GM15510 (cell line): ENCODE data around the gene SLC3A2.

Experiments used
- POLR2A ChIP-seq: IDR thresholded peaks from 3 replicates; pipeline ENCODE4 v1.6.1; 2011; ENCODE audit warnings: borderline replicate concordance; ENCODE audit not compliant: insufficient read length; ENCODE audit errors: extremely low read depth

The SLC3A2 gene

DNA sequence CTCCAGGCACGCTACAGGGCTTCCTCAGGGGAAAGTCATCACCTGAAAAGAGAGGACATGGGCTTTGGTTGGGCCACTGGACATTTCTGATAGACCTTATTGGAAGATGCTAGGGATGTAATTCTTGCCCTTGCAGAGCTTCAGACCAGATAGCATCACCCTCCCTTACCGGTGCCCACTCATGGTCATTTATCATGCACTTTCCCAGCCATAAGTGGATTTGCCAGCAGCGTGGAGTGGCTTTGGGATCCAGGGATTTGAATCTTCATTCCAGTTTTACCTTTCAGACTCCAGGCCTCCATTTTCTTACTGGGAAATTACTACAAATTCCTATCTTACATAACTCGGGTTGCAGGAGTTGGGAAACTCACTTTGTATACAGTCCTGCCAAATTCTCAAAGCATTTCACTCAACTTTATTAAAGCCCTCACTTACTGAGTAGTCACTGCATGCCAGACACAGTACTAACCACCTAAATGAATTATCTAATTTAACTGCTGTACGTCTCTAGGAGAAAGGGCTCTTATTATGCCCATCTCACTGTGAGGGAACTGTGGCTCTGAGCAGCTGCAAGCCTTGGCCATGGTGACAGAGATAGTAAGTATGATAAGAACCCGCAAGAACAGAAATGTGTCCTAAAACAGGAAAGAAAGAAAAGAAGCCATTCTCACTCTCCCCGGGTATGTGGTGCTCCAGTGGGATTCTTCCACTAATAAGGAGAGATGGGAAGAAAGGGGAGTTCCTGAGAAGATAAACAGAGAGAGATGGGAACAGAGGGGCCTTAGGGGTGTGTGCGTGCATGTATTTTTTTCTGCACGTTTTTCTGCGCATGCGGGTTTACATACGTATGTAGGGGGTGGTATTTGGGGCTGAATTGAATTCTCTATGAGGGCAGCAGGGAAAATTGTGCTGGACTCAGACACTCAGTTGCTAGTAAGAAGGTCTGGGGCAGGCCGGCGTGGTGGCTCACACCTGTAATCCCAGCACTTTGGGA lies 30.7 kb downstream of the SLC3A2 start:
- no peak for TF ChIP-seq POLR2A

DNA sequence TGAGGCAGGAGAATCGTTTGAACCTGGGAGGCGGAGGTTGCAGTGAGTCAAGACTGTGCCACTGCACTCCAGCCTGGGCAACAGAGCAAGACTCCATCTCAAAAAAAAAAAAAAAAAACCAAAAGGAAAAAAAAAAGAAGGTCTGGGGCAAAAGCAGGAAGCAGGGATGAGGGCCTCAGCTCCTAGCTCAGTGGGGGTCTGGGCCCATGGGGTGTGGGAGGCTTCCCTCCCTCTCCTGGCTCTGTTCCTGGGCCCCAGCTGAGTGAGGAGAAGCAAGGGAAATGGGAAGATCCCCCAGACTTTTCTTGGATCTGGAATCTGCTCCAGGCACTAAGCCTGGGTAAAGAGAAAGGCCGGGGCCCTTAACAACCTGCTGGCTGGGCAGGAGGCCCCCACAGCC lies 31.6 kb downstream of the SLC3A2 start:
- no peak for TF ChIP-seq POLR2A

DNA sequence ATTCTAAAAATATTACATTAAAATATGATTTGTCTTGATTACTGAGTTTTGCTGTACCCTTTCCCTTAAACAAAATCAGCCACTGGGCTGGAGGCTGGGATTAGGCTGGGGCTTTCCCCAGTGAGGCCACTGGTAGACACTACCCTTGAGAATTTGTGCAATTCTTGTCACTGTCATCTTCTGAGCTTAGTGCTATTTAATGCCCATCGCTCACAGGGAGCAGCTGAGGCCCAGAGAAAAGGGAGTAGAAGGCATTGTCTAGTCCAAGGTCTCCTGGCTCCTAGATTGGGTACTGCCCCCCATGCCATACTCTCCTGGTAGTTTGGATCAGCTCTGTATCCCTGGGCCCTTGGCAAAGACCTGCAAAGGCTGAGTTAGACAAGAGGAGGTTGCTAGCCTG lies 33.7 kb downstream of the SLC3A2 start:
- no peak for TF ChIP-seq POLR2A

DNA sequence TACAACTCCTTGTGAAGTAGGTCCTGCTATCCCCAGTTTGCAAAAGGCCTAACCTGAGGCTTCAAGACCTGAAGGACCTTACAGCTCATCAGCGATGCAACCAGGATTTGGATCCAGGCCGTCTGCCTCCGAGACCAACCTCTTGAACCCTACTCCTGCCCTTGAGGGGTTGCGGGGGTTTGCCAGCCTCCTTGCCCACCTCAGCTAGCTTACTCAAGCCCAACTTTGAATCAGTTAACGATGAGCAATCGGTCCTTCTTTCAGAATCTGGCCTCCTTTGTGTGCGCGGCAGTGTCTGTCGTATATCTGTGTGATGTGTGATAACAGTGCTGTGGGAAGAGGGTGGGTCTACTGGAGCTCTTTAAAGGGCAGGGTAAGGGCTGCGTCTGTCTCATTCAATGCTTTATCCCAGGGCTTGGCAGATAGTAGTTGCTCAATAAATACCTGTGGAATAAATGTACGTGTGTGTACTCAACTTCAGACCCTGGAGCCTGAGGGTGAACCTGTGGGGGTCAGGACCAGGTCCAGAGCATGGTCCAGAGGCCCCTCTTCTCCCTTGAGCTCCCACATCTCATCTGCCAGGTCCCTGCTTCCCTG lies 37.3 kb downstream of the SLC3A2 start:
- no peak for TF ChIP-seq POLR2A

DNA sequence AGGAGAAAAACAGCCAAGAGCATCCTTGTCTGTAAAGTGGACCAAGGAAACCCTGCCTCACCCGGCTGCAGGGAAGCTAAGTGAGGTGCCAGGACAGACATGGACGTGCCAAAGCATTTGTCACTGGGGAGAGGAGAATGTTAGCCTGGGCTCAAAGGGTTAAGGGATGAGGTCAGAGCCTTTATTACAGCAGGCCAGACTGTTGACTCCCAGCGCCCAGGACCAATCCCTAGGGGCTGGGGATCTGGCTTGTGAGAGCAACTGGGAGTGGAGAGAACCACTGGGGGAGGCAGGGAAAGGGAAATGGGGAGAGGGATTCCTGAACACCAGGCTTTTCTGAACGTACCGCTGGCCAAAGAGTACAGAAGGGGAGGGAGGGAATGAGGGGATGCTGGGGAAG lies 37.8 kb downstream of the SLC3A2 start:
- no peak for TF ChIP-seq POLR2A

DNA sequence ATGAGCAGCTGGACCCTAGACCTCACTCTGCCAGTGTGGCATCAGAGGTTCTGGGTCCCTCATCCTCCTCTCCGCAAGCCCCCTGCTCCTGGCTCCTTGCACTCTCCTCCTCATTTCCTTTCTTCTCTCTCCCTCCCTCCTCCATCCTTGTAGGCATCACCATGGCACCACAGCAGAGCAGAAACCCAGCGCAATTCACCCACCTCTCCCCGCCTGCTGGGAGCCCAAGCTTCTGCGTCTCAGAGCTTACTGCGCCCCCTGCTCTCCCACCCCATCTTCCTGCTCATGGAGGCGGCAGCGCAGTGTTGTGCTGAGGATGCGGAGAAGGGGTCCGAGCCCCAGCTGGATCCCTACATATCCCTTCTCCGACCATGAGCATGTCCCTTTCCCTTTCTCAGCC lies 38.8 kb downstream of the SLC3A2 start:
- no peak for TF ChIP-seq POLR2A

DNA sequence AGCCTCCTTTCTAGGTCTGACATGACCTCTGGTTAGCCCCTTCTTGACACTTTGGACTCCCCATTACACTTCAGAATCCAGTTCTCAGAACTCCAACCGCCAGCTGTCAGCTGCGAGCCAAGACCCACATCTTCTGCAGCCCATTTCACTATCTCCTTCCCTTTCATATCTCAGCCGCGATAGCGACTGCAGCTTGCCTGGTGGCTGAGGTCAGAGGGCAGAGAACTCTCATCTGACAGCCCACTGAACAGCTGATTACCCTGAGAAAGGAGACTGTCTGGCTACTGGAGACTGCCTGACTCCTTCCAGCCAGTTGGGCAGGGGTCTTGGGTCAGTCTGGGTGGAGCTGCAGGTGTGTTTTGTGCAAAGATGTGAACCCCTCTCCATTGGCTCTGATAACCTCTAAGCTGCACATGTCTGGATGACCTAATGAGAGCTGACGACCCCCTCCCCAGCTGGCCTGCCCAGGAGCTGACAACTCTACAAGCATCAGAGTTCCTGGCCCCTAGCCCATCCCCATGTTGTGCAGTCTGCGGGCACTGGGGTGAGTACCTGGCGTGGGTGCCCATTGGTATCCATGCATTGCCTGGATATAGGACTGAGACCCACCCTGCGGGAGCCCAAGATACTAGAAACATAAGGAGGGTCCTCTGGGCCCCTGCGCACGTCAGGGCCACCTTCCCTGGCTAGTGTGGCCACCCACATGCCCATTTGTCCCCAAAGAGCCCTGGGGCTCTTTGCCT lies 39.4 kb downstream of the SLC3A2 start:
- no peak for TF ChIP-seq POLR2A

DNA sequence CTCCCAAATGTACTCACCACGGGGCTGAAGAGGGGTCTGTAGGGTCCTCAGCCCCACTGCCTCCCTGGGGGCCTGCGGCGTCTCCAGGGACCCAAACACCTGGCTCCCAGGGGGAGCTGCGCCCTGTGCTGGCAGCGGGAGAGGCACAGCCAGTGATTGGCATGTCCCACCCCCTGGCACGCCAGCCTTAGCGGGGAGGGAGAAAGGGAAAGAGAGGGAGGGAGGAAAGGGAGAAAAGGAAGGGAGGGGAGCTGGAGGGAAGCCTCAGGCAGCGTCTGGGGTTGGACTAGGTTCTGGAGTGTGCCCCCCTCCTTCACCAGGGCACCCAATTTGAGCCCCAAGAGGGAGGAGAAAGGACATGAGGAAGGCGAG lies 40.5 kb downstream of the SLC3A2 start, which contains the start of gene CHRM1:
Gene CHRM1 (minus strand): TSS at position 163 of the 372 bp plus-strand sequence. CDS start 10,263 bp downstream, outside the sequence.
- TF ChIP-seq POLR2A = no peak

DNA sequence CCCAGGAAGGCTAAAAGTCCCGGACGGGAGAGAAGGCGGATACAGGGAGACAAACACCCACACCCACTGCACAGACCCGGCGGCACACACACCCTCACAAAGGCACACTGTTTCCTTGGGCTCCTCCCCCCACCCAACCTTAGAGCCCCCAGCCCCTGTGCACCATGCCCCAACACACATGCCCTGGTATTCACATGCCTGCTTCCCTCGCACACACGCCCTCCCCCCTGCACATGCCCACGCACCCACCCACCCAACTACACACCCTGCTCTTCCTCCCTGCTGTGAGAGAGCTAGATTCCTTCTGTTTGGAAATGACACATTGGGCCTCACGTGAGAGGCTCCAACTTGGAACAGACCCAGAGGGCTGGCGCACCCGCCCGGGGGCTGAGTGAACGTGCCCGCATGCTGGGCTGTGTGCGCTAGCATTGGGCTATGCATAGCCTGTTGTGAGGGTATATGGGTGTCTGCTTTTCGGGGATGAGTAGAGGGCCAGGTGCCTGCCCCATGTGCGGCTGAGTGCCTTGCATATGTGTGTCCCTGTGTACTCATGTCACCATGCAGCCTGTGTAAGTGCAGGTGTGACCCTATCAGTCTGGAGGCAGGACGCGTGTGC lies 41.0 kb downstream of the SLC3A2 start:
- no peak for TF ChIP-seq POLR2A

DNA sequence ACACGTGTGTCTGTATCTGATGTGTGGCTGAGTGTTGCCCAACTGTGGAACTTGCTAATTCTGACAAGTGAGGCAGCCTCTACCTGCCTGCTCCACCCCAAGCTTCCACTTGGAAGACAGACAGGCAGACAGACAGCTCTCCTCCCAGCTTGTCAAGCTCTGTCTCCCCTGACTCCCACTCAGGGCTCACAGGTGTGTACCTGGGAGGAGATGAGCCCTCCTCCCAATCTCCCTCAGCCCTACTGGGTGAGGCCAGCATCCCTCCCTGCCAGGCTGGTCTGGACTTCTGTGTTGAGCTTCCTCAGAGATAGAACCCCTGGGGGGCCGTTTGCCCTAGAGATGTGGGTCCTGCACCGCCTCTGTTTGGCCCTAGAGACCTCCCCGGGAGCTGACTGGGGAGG lies 41.5 kb downstream of the SLC3A2 start:
- TF ChIP-seq POLR2A = no peak

DNA sequence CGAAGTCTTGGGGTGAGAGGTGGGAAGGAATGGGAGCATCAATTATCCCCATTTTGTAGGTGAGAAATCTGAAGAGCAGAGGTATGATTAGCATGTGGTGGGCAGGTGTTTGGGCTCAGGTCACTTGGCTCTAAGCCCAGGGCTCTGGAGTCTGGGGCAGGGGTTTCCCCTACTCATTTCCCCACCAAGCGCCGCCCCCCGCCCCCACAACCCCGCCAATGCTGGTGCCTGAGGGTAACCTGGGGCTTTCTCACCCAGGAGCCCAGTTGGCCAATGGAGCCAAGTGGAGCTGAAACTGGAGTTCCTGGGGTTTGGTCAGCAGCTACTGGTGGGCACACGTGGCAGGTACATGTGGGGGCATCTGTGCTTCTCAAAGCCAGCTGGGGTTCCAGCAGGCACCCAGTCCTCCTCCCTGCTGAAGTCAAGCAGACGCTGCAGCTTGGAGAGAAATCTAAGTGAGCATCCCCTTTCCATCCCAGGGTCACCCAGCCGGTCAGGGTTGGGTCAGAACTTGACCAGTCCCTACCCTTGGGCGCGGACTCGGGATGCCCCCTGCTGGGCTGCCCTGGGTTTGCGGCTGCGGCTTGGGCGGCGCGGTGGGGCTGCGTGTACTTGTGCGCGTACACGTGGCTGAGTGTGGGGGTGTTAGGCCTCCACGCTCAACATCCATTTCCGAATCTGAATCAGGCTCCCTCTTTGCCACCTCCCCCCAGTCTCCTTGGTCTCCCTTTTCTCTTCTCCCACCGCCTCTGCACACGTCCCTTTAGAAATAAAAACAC lies 42.1 kb downstream of the SLC3A2 start:
- TF ChIP-seq POLR2A = no peak

DNA sequence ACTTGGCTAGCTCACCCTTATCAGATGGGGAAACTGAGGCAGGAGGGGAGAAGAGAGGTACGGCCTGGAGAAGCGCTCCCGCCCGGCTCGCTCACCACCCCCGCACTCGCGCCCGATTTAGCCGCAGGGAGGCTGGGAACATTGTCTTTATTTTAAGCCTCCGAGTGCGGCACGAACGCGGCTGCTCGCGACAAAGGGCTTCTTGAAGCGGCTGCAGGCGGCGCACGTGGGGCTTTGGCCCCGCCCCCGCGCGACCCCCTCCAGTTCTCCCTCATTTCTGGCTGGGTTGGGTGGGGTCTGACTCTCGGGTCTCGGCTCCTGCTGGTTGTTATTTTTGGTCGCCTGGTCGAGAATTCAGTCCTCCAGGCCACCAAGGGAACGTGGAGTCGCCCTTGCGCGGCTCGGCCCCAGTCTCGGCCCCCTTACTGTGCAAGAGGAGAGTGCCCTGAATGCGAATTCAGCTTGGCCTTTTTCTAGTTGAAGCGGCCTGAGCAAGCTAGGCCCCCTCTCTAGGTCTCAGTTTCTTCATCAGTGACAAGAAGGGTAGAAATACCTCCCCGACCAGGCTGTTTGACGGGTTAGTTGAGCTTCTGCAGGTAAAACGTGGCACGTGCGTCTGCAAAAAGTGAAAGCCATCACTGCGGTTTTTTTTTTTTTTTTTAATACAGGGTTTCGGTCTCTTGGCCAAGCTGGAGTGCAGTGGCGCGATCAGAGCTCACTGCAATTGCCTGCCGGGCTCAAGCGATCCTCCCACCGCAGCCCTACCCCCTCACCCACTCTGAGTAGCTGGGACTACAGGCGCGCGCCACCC lies 43.1 kb downstream of the SLC3A2 start:
- no peak for TF ChIP-seq POLR2A

DNA sequence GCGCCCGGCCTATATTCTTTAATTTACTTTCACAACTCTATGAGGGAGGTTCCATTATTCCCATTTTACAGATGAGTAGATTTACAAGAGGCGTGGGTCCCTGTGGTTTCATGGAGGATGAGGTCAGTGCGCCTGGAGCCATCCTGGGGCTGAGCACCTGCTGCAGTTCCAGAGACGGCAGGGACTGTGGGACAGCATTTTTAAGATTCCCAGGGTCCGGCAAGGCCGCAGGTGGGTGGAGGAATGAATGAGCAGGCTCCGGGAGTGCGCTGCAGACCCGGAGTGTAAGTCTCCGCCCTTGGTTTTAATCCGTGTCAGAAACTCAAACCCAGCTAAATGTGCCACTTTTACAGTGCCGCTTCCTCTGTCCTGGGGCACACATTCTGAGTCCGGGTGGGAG lies 44.6 kb downstream of the SLC3A2 start:
- TF ChIP-seq POLR2A = no peak
